CD4-positive, alpha-beta T cell (primary cell): Measurements from ENCODE around the gene PIP5K1B. TPM values are rescaled to one million over a fixed set of nuclear protein-coding genes. Genes with fewer than 3 reads are reported as not detected.

Experiments
- ATAC-seq: fragments of 200-7000 bp; cut with Tn5 transposase; one replicate; pipeline ENCODE4 v1.10.0; 2022; ENCODE audit warnings: mild to moderate bottlenecking; ENCODE audit not compliant: poor library complexity
- CTCF ChIA-PET: fragments of 350-600 bp; sonication (Branson Sonifier 250); formaldehyde crosslinking; loops from one replicate; lab custom pipeline; 2021; ENCODE audit warnings: antibody characterized with exemption, inconsistent platforms; lab: Charles Lee
- POLR2A ChIA-PET: fragments of 350-600 bp; sonication (Branson Sonifier 250); formaldehyde crosslinking; loops from one replicate; lab custom pipeline; 2021; ENCODE audit warnings: antibody characterized with exemption, inconsistent platforms; lab: Charles Lee
- DNase-seq, 14 experiments: peaks; one replicate each; pipeline ENCODE4 v3.0.0-alpha.2; 2013 to 2020; ENCODE audit warnings: mixed read lengths in 2 of 14
- H3K27ac ChIP-seq, 2 donors: one replicate each; pipeline versions ENCODE4 v1.5.1 to v1.7.0; 2013; ENCODE audit warnings: low read length in 2 of 2, low read depth in 1 of 2, mild to moderate bottlenecking in 1 of 2
- H3K27me3 ChIP-seq, 2 experiments: 1 replicate in 1 of 2; 2 replicates in 1 of 2; pipeline versions ENCODE4 v1.6.1 to v1.7.0; 2013; ENCODE audit warnings: low read length in 2 of 2, control low read depth in 1 of 2, mild to moderate bottlenecking in 1 of 2, moderate library complexity in 1 of 2; ENCODE audit not compliant: insufficient read depth in 2 of 2, control insufficient read depth in 1 of 2
- H3K36me3 ChIP-seq: one replicate; pipeline ENCODE4 v1.6.1; 2013; ENCODE audit warnings: low read length, control low read depth; ENCODE audit not compliant: insufficient read depth
- H3K4me1 ChIP-seq: one replicate; pipeline ENCODE4 v1.6.1; 2013; ENCODE audit warnings: low read length, control low read depth; ENCODE audit not compliant: insufficient read depth
- H3K4me3 ChIP-seq: one replicate; pipeline ENCODE4 v1.5.1; 2013; ENCODE audit warnings: mild to moderate bottlenecking, low read length, moderate library complexity
- H3K9me3 ChIP-seq, 2 experiments: 1 replicate in 1 of 2; 2 replicates in 1 of 2; pipeline versions ENCODE4 v1.6.1 to v1.7.0; 2013; ENCODE audit warnings: low read length in 2 of 2, mild to moderate bottlenecking in 2 of 2, control low read depth in 1 of 2, moderate library complexity in 1 of 2; ENCODE audit not compliant: control insufficient read depth in 1 of 2, insufficient read depth in 1 of 2
- H3K27ac Mint-ChIP-seq: one replicate; pipeline ENCODE4 v1.8.0; 2020; ENCODE audit warnings: mixed read lengths
- H3K27me3 Mint-ChIP-seq: one replicate; pipeline ENCODE4 v1.8.0; 2021; ENCODE audit warnings: mixed read lengths
- H3K36me3 Mint-ChIP-seq: one replicate; pipeline ENCODE4 v1.8.0; 2021; ENCODE audit warnings: low read depth, mixed read lengths
- H3K4me1 Mint-ChIP-seq: one replicate; pipeline ENCODE4 v1.8.0; 2021; ENCODE audit warnings: low read depth, mixed read lengths
- H3K4me3 Mint-ChIP-seq: one replicate; pipeline ENCODE4 v1.8.0; 2020; ENCODE audit warnings: mild to moderate bottlenecking, mixed read lengths
- H3K9me3 Mint-ChIP-seq: one replicate; pipeline ENCODE4 v1.8.0; 2020; ENCODE audit warnings: mixed read lengths
- intact Hi-C, 2 experiments: fragments of 100-400 bp; cut with DNase I in 1 of 2; cut with micrococcal nuclease in 1 of 2; formaldehyde crosslinking; loops; one replicate each; pipeline versions ENCODE4 v1.15.1 to v1.9.0; 2023 to 2025; cut with DNase I, micrococcal nuclease
- total RNA-seq, 174 experiments: library from RNA in 2 of 174; stranded (reverse) in 2 of 174; gene quantifications; one replicate each; pipeline ENCODE4 v1.2.3 and lab custom pipeline; 2021 to 2026
- TF ChIP-seq, protein P1 (sequence below): fragments of 200-600 bp; IDR thresholded peaks from one replicate; pipeline ENCODE4 v1.8.0; 2022; ENCODE audit warnings: antibody characterized with exemption, mild to moderate bottlenecking

Gene PIP5K1B
- total RNA-seq, 2 experiments from 2014 or later = not detected

- H3K36me3 ChIP-seq = no peaks in the 10 kb centered on the region
- H3K4me1 ChIP-seq = peaks cover 9% of the 10 kb centered on the region
- ChIA-PET POLR2A (no interaction called here), CTCF (interaction anchor here (1.0 kb wide), 1 partner anchor 10 kb away, joined by 3 read pairs; no protein-coding TSS in a partner anchor)
- intact Hi-C loops = no loop called here
- H3K27ac ChIP-seq = no peak overlapping the region
- TF ChIP-seq, protein P1, sequence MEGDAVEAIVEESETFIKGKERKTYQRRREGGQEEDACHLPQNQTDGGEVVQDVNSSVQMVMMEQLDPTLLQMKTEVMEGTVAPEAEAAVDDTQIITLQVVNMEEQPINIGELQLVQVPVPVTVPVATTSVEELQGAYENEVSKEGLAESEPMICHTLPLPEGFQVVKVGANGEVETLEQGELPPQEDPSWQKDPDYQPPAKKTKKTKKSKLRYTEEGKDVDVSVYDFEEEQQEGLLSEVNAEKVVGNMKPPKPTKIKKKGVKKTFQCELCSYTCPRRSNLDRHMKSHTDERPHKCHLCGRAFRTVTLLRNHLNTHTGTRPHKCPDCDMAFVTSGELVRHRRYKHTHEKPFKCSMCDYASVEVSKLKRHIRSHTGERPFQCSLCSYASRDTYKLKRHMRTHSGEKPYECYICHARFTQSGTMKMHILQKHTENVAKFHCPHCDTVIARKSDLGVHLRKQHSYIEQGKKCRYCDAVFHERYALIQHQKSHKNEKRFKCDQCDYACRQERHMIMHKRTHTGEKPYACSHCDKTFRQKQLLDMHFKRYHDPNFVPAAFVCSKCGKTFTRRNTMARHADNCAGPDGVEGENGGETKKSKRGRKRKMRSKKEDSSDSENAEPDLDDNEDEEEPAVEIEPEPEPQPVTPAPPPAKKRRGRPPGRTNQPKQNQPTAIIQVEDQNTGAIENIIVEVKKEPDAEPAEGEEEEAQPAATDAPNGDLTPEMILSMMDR = no peak
- H3K27me3 ChIP-seq = no peaks in the 10 kb centered on the region
- Mint-ChIP-seq H3K27me3 (no peaks in the 10 kb centered on the region), H3K36me3 (no peaks in the 10 kb centered on the region), H3K27ac (no peak overlapping the region), H3K4me3 (no peak overlapping the region), H3K4me1 (peaks cover 35% of the 10 kb centered on the region), H3K9me3 (no peaks in the 10 kb centered on the region)
- no peaks in the 10 kb centered on the region for H3K9me3 ChIP-seq
- DNase-seq (no peak), ATAC-seq (no peak)
- no peak overlapping the region for H3K4me3 ChIP-seq
Observed at GRCh38 chr9:68997666-68998065, 292.6 kb downstream of the PIP5K1B start.

GRCh38 chr9:68998385-68998784, 293.3 kb downstream of the PIP5K1B start:
- H3K4me1 Mint-ChIP-seq = peaks cover 35% of the 10 kb centered on the region
- Histone ChIP-seq H3K4me3 (no peak overlapping the region), H3K4me1 (peaks cover 9% of the 10 kb centered on the region), H3K9me3 (no peaks in the 10 kb centered on the region), H3K36me3 (no peaks in the 10 kb centered on the region), H3K27ac (no peak overlapping the region), H3K27me3 (no peaks in the 10 kb centered on the region)
- H3K27me3 Mint-ChIP-seq = no peaks in the 10 kb centered on the region
- CTCF ChIA-PET = interaction anchor here (1.0 kb wide), 1 partner anchor 10 kb away, joined by 3 read pairs; no protein-coding TSS in a partner anchor
- POLR2A ChIA-PET = no interaction called here
- DNase-seq (no peak), ATAC-seq (no peak)
- H3K4me3 Mint-ChIP-seq = no peak overlapping the region
- H3K9me3 Mint-ChIP-seq = no peaks in the 10 kb centered on the region
- H3K27ac Mint-ChIP-seq = no peak overlapping the region
- no peaks in the 10 kb centered on the region for H3K36me3 Mint-ChIP-seq
- intact Hi-C loops = no loop called here
- TF ChIP-seq, protein P1 = no peak

DNA sequence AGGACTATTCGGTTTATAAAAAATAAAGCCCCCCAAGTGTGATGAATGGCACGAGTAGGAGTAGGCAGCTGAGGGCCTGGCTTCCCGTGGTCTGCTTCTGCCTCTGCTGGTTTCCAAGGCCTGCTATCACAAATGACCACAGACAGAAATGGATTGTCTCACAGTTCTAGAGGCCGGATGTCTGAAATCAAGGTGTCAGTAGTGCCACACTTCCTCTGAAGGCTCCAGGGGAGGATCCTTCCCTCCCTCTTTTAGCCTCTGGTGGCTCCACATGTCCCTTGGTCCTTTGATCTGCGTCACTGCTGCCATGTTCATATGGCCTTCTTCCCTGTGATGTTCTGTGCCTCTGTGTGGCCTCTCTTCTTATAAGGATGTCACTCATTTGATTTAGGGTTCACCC, 293.8 kb downstream of the PIP5K1B start:
- POLR2A ChIA-PET = interaction anchor here (1.0 kb wide), 1 partner anchor 36 kb away, joined by 3 read pairs; the partner anchor contains the start of gene FXN
- peaks cover 9% of the 10 kb centered on the region for H3K4me1 ChIP-seq
- ATAC-seq (no peak), DNase-seq (no peak)
- Mint-ChIP-seq H3K27ac (no peak overlapping the region), H3K9me3 (no peaks in the 10 kb centered on the region), H3K4me3 (no peak overlapping the region), H3K27me3 (no peaks in the 10 kb centered on the region), H3K36me3 (no peaks in the 10 kb centered on the region), H3K4me1 (peaks cover 35% of the 10 kb centered on the region)
- intact Hi-C loops = loop anchor here (1.0 kb wide), 1 partner anchor 415 kb away; no protein-coding TSS in a partner anchor
- H3K4me3 ChIP-seq = no peak overlapping the region
- no peaks in the 10 kb centered on the region for H3K9me3 ChIP-seq
- no peaks in the 10 kb centered on the region for H3K36me3 ChIP-seq
- CTCF ChIA-PET = interaction anchor here (1.0 kb wide), 1 partner anchor 415 kb away, joined by 7 read pairs; no protein-coding TSS in a partner anchor
- H3K27ac ChIP-seq = no peak overlapping the region
- H3K27me3 ChIP-seq = no peaks in the 10 kb centered on the region
- TF ChIP-seq, protein P1 = no peak
